K562 (cell line): ENCODE results near the gene LRRC70. TPM values are rescaled to one million over a fixed set of nuclear protein-coding genes. Genes with fewer than 3 reads are reported as not detected.

Source experiments
- ATAC-seq: fragments of 200-7000 bp; cut with Tn5 transposase; 3 replicates; pipeline ENCODE4 v1.9.1; 2020; ENCODE audit warnings: moderate library complexity
- BruUV-seq: library from RNA; stranded (reverse); fragments of 400-500 nt; replicated peaks from 2 replicates; lab custom pipeline; 2021; lab: Mats Ljungman, UMichigan
- CTCF ChIA-PET: fragments of 300-600 bp; formaldehyde crosslinking; extraction: SDS; loops from one replicate; lab custom pipeline; 2021; ENCODE audit warnings: low intra/inter-chr PET ratio; lab: Yijun Ruan, JAX
- POLR2A ChIA-PET: fragments of 300-600, 350-650 bp; sonication (Branson Sonifier 250); formaldehyde crosslinking; extraction: SDS; loops from one replicate; lab custom pipeline; 2021; ENCODE audit warnings: antibody characterized with exemption, inconsistent platforms; lab: Yijun Ruan, JAX
- DNase-seq, 4 experiments: peaks; one replicate each; pipeline versions ENCODE4 v3.0.0 to v3.0.0-alpha.2; 2011 to 2018; ENCODE audit warnings: low spot score in 3 of 4, mixed read lengths in 3 of 4; ENCODE audit errors: extremely low read depth in 1 of 4
- FAIRE-seq: peaks from 2 replicates; lab custom pipeline; 2011; peaks lifted over from hg19 to GRCh38; lab: Jason Lieb, UNC
- H2AFZ ChIP-seq: 2 replicates; pipeline ENCODE4 v1.6.0; 2011; ENCODE audit warnings: low read depth, low read length, control low read depth, inconsistent platforms
- H3K27ac ChIP-seq: fragments of 200-600 bp; 3 replicates; pipeline ENCODE4 v1.8.0; 2011; ENCODE audit warnings: low read depth, mild to moderate bottlenecking, control low read depth, inconsistent platforms, low read length, moderate library complexity, mixed read lengths; ENCODE audit errors: extremely low read depth
- H3K27me3 ChIP-seq, 2 experiments: fragments of 300-600 bp in 1 of 2; 2 replicates in 1 of 2; 3 replicates in 1 of 2; pipeline versions ENCODE4 v1.6.0 to v1.8.0; 2011; ENCODE audit warnings: inconsistent platforms in 2 of 2, low read length in 2 of 2, mild to moderate bottlenecking in 1 of 2, mixed read lengths in 1 of 2, moderate library complexity in 1 of 2; ENCODE audit not compliant: control insufficient read depth in 2 of 2, insufficient read depth in 2 of 2
- H3K36me3 ChIP-seq: fragments of 300-600 bp; 3 replicates; pipeline ENCODE4 v1.8.0; 2011; ENCODE audit warnings: mild to moderate bottlenecking, low read length, inconsistent platforms; ENCODE audit not compliant: control insufficient read depth, insufficient read depth
- H3K4me1 ChIP-seq, 2 experiments: fragments of 200-600 bp in 1 of 2; replicated peaks in 1 of 2; 2 replicates in 1 of 2; 3 replicates in 1 of 2; pipeline versions ENCODE4 v1.5.1 to v1.8.0; 2011; ENCODE audit warnings: inconsistent platforms in 2 of 2, low read length in 2 of 2, mild to moderate bottlenecking in 1 of 2, mixed read lengths in 1 of 2, moderate library complexity in 1 of 2; ENCODE audit not compliant: control insufficient read depth in 2 of 2, insufficient read depth in 2 of 2
- H3K4me2 ChIP-seq: 2 replicates; pipeline ENCODE4 v1.6.1; 2011; ENCODE audit warnings: low read length, control low read depth, inconsistent platforms, mixed read lengths; ENCODE audit not compliant: insufficient read depth
- H3K4me3 ChIP-seq: fragments of 200-600 bp; sonication (generic), shearing (Covaris generic); 2 replicates; pipeline ENCODE4 v1.5.1; 2016; ENCODE audit warnings: control low read depth, inconsistent platforms
- H3K79me2 ChIP-seq: fragments of 200-600 bp; 3 replicates; pipeline ENCODE4 v1.8.0; 2011; ENCODE audit warnings: low read length, inconsistent platforms; ENCODE audit not compliant: control insufficient read depth, insufficient read depth
- H3K9ac ChIP-seq, 2 experiments: 2 replicates each; pipeline versions ENCODE4 v1.6.0 to v1.6.1; 2011; ENCODE audit warnings: low read depth in 2 of 2, low read length in 2 of 2, control low read depth in 1 of 2, inconsistent platforms in 1 of 2, mild to moderate bottlenecking in 1 of 2, mixed read lengths in 1 of 2; ENCODE audit not compliant: insufficient read depth in 1 of 2
- H3K9me1 ChIP-seq: one replicate; pipeline ENCODE4 v1.6.0; 2011; ENCODE audit warnings: inconsistent platforms, mild to moderate bottlenecking, low read length, moderate library complexity; ENCODE audit not compliant: control insufficient read depth, insufficient read depth
- H3K9me3 ChIP-seq: replicated peaks from 2 replicates; pipeline ENCODE4 v1.5.1; 2011; ENCODE audit warnings: low read depth, low read length, inconsistent platforms; ENCODE audit not compliant: control insufficient read depth, insufficient read depth
- H4K20me1 ChIP-seq: replicated peaks from 2 replicates; pipeline ENCODE4 v1.6.1; 2011; ENCODE audit warnings: low read length, inconsistent platforms, mixed read lengths; ENCODE audit not compliant: control insufficient read depth, insufficient read depth
- BDP1 ChIP-seq: IDR thresholded peaks from 3 replicates; pipeline ENCODE4 v1.6.1; 2011; ENCODE audit not compliant: insufficient read length, insufficient read depth
- CEBPG ChIP-seq, 3 experiments: fragments of 200-800 bp in 1 of 3; sonication (Bioruptor generic) in 1 of 3; sonication (generic) in 1 of 3; formaldehyde crosslinking in 1 of 3; IDR thresholded peaks in 2 of 3; conservative IDR thresholded peaks in 1 of 3; 2 replicates each; pipeline versions ENCODE4 v1.6.1 to v1.8.0; 2016 to 2022; ENCODE audit warnings: missing compliant biosample characterization in 2 of 3, missing genetic modification characterization in 2 of 3, mild to moderate bottlenecking in 1 of 3, missing genetic modification reagents in 1 of 3
- SMAD1 ChIP-seq: fragments of 150-350 bp; IDR thresholded peaks from 2 replicates; pipeline ENCODE4 v1.6.1; 2014; ENCODE audit warnings: low read length, low read depth; ENCODE audit not compliant: partially characterized antibody
- SMAD2 ChIP-seq: fragments of 150-350 bp; IDR thresholded peaks from 2 replicates; pipeline ENCODE4 v1.6.1; 2014; ENCODE audit warnings: low read depth, mild to moderate bottlenecking, low read length
- SRSF3 ChIP-seq: fragments of 200-400 bp; formaldehyde crosslinking; IDR thresholded peaks from 2 replicates; pipeline ENCODE4 v1.6.1; 2016; ENCODE audit warnings: mild to moderate bottlenecking, low read length, moderate library complexity; ENCODE audit not compliant: insufficient read depth
- ZBTB1 ChIP-seq: sonication (generic); formaldehyde crosslinking; IDR thresholded peaks from 2 replicates; pipeline ENCODE4 v1.8.1; 2023; ENCODE audit warnings: missing genetic modification reagents, low read depth, mild to moderate bottlenecking, borderline replicate concordance
- ZNF121 ChIP-seq: sonication (generic); formaldehyde crosslinking; conservative IDR thresholded peaks from 2 replicates; pipeline ENCODE4 v1.8.0; 2022; ENCODE audit warnings: missing genetic modification reagents
- WGBS: fragments of 100-300 bp; shearing (Covaris generic); methylation state at CpG from one replicate; pipeline ENCODE4 v1.1.6; 2016; ENCODE audit warnings: low coverage, mixed read lengths; ENCODE audit not compliant: insufficient coverage; ENCODE audit errors: missing lambda C conversion rate; 5-methylcytosine and 5-hydroxymethylcytosine counted together
- in situ Hi-C: fragments of 300-500 bp; cut with MboI; formaldehyde crosslinking; loops from 4 replicates; pipeline ENCODE4 v1.15.0; 2018; ENCODE audit warnings: inconsistent platforms, mixed read lengths
- intact Hi-C: fragments of 100-400 bp; cut with micrococcal nuclease; formaldehyde crosslinking; loops from 2 replicates; pipeline ENCODE4 v1.14.2; 2022
- polyA plus RNA-seq, 8 experiments: library from polyadenylated mRNA; depleted of rRNA in 4 of 8; stranded (reverse) in 5 of 8; unstranded in 3 of 8; fragments of >200 nt; fragmentation: Nextera tagmentation in 2 of 8; fragmentation: Illumina TruSeq in 1 of 8; extraction: Ambion mirVana in 2 of 8; extraction: Trizol in 1 of 8; gene quantifications; 2 replicates each; pipeline versions ENCODE4 v1.2.1 to v1.2.3, GENCODE V29; 2011 to 2014; ENCODE audit warnings: inconsistent platforms in 1 of 8, missing spikeins in 1 of 8
- total RNA-seq, 7 experiments: library from RNA; depleted of rRNA in 6 of 7; stranded (reverse); fragments of >200 nt in 6 of 7; fragmentation: Illumina TruSeq in 2 of 7; extraction: Trizol in 2 of 7; gene quantifications; 2 replicates each; pipeline versions ENCODE4 v1.2.1 to v1.2.3, GENCODE V29; 2011 to 2021; ENCODE audit warnings: low replicate concordance in 1 of 7

The LRRC70 gene
- total and polyA plus RNA-seq, 9 of the 15 experiments (the other 6 are each of a cell fraction or from before 2014, with no cell fraction given) = 0.21 to 2.1 (median 0.73) TPM

GRCh38 chr5:62533597-62533996 is 45.0 kb upstream of the LRRC70 start:
- no peaks in the 10 kb centered on the region; the same call in 1 of the 2 replicates for H4K20me1 ChIP-seq
- no peak overlapping the region for H3K27ac ChIP-seq
- in situ Hi-C loops = no loop called here
- H3K9ac ChIP-seq = no peak overlapping the region
- intact Hi-C loops = no loop called here
- FAIRE-seq (no peak), DNase-seq (no peak), ATAC-seq (no peak)
- H3K79me2 ChIP-seq = no peaks in the 10 kb centered on the region
- BruUV-seq = no TSS peak
- WGBS = 87% methylated on average over 2 of the region's 2 CpGs
- no peak overlapping the region for H2AFZ ChIP-seq
- no peaks in the 10 kb centered on the region for H3K9me1 ChIP-seq
- ChIA-PET CTCF (no interaction called here), POLR2A (no interaction called here)
- H3K4me1 ChIP-seq = peaks cover 0 to 4% of the 10 kb centered on the region in 2 experiments; a peak in 2 of 5 replicates
- no peak for TF ChIP-seq SMAD1
- TF ChIP-seq SRSF3 = no peak
- no peak for TF ChIP-seq ZBTB1
- 0 out of 2 replicates have a peak, but pooled peaks have one; percentile 25 for TF ChIP-seq ZNF121 (CRISPR knock-in tag)
- TF ChIP-seq SMAD2 = no peak
- no peak for TF ChIP-seq BDP1
- TF ChIP-seq CEBPG (CRISPR knock-in tag; IDR thresholded peaks at IDR 0.05) = no peak
- TF ChIP-seq CEBPG (tag; conservative IDR thresholded peaks at IDR 0.05 in 1 of 2, IDR thresholded peaks at IDR 0.05 in 1 of 2) = no peak
- H3K36me3 ChIP-seq = peaks cover 50% of the 10 kb centered on the region
- H3K9me3 ChIP-seq = no peaks in the 10 kb centered on the region
- H3K27me3 ChIP-seq = no peaks in the 10 kb centered on the region
- no peak overlapping the region for H3K4me3 ChIP-seq
- no peak overlapping the region for H3K4me2 ChIP-seq
